GM21447 (cell line): ENCODE results near the gene RNASEH2B.

ENCODE experiments used
- ATAC-seq: cut with Tn5 transposase; IDR thresholded peaks from one replicate; pipeline ENCODE4 v1.9.1; 2021; ENCODE audit not compliant: unreplicated experiment

RNASEH2B gene, protein sequence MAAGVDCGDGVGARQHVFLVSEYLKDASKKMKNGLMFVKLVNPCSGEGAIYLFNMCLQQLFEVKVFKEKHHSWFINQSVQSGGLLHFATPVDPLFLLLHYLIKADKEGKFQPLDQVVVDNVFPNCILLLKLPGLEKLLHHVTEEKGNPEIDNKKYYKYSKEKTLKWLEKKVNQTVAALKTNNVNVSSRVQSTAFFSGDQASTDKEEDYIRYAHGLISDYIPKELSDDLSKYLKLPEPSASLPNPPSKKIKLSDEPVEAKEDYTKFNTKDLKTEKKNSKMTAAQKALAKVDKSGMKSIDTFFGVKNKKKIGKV

DNA sequence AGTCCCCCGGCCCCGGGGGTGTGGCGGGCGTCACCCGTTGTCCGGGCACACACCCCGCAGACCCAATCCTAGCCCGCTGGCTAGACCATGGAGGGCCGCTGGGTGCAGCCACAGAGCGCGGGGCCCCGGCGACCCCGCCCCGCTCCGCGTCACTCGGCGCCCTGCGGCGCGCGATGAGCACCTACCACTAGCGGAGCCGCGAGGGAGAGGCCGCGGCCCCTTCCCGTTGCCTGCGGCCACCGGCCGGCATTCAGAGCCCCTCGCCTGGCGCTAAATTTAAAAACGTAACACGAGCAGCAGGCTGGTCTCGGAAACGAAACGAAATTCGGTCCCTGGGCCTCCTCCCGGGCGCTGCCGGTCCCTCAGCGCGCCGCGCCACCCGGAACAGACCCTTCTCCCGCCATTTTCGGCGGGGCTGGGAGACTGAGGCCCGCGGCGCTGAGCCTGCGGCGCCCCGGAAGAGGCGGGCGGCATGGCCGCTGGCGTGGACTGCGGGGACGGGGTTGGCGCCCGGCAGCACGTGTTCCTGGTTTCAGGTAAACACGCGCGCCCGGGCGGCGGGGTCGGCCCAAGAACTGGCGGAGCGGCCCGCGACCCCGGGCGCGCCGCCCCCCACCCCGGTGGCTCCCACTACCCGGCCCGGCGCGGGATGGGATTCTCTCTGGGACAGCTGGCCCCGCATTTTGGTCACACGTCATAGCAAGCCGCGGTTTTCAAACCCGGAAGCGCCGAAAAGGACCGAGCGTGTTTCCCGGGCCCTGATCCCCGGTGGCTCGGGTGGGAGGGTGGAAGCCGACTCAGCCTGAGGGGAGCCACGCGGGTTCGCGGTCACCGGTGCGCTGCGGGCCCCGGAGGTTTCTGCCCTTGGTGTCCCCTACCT is at the start of gene RNASEH2B:
Gene RNASEH2B (plus strand): TSS at position 187 of the 880 bp plus-strand sequence. CDS start 286 bp downstream, at position 473.
- ATAC-seq: peak; percentile 59

DNA sequence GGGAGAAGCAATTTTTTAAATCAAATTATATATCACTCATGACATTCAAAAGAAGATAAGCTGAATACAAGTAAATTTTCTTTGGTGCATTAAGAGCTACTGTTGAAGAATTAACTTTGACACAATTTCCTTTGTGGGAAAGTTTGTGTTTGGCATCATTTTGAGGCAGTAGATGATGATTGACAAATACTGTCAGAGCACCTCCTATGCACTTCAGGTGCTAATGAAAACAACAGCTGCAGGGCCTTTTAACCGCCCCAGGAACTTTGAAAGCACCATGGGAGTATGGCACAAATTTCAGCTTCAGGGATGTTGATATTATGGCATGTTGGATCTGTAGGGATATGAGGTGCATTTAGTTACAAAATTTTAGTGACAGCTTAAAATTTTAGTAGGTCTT is 45.1 kb upstream of the RNASEH2B start:
- no peak for ATAC-seq

DNA sequence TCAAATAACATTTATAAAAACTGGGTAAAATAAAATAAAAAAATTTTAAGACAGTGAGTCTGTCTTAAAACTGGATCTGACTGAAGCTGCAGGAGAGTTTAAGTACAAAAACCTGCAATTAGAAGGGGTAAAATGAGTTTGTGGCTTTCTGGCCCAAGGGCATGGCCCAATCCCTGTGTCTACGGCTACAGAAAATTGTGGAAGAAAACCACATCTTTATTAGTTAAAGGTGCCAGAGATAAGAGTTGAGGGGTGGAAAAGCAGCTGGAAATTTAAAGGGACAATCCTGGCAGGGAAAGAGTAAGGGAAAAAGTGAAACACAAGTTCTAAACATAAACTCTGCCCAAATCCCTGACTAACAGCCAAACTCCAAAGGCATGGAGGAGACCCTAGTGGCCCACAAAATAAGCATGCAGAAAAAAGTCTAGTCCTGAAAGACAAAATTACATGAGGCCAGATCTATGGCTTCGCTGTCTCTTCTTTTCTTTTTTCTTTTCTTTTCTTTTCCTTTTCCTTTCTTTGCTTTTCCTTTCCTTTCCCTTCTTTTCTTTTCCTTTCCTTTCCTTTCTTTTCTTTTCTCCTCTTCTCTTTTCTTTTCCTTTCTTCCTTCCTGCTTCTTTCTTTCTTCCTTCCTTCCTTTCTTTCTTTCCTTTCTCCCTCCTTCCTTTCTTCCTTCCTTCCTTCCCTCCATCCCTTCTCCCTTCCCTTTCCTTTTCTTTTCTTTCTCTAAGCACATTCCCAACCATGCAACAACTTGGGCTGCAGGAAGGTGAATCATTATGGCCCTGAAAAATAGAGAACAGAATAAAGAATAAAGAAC is 42.6 kb upstream of the RNASEH2B start:
- no peak for ATAC-seq

DNA sequence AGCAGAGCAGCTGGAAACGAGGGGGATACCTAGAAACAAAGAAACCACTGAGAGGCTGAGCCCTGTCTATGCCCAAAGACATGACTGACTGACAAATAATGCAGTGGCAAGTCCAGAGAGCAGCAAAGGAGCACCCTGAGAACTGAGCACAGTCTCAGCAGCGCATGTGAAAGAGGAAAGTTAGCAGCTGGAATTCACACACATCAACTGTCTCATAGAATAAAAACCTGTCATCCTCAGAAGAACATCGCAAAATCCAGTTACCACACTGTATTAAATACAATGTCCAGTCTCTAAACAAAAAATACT is 42.0 kb upstream of the RNASEH2B start:
- ATAC-seq: no peak

DNA sequence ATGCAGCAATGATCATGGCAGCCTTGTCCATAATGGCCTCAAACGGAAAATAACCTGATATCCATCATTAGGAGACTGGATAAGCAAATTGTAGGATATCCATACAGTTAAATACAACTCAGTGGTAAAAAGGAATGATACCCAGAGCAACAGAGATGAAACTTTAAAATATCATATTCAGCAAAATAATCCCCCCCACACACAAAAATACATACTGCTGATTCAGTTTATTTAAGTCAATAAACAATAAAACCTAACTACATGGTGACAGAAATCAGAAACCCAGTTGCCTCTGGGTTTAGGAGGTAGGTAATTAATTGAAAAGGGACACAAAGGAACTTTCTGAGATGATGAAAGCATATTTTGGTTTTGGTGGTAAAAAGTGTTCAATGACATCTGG is 38.2 kb upstream of the RNASEH2B start:
- ATAC-seq: no peak

DNA sequence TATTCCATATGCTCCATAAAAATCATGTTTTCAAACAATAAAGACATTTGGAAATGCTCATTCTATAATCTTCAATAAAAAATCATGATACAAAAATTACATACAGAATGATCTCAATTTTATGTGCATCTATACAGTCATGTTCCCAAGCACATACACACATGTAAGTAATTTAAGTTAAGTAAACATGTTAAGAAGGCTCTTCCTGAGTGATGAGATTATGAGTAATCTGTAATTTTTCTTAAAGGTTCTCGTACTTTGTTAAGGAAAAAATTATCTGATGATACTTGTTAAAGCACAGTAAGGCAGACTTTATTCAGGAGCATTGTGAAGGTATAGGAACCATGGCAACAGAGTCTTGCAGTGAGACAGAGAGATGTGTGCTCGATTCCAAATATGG is 36.1 kb upstream of the RNASEH2B start:
- no peak for ATAC-seq

DNA sequence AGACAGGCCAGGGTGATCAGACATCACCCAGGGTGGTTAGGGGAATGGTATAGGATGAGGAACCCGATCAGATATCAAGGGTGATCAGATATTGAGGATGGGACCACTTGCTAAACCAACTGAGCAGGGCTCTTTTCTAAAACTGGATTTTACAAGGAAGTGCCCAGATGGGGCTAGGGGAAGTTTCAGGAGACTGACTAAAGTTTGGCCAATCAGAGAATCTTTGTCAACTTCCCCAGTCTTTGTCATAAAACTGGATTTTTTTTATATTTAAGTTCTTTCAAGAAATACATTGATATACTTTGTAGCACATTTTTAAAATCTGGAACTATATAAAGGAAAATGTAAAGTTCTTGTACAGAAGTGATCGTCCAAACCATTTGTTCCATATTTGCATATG is 35.6 kb upstream of the RNASEH2B start:
- ATAC-seq: no peak

DNA sequence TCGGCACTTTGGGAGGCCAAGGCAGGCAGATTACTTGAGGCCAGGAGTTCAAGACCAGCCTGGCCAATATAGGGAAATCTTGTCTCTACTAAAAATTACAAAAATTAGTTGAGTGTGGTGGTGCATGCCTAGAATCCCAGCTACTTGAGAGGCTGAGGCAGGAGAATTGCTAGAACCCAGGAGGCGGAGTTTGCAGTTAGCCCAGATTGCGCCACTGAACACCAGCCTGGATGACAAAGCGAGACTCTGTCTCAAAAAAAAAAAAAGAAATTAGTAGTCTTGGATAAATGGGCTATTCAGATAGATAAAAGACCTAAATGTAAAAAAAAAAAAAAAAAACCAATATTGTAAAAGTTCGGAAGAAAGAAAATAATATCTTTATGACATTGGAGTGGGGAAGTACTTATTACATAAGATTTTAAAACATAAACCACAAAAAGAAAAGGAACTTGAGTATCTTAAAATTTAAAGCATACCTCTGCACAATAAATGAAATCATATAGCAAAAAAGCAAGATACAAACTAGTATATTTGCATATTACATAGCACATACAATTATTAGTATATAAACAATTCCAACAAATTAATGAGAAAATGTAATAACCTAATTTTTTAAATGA is 26.7 kb upstream of the RNASEH2B start:
- ATAC-seq: no peak

DNA sequence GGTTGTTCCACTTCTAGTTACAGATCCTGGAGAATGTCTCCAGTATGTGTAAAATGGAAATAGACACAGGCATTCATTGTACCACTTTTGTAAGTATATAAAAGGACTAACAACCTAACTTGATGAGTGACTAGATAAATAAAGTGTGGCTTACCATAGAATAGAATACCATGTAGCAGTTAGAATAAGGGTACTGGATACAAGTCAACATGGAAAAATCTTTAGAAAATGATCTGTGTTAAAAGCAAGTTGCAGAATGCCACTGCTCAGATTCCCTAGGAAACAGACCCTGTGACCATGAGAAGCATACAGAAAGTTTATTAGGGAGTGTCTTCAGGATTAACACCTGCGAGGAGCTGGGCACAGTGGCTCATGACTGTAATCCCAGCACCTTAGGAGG is 25.9 kb upstream of the RNASEH2B start:
- no peak for ATAC-seq

DNA sequence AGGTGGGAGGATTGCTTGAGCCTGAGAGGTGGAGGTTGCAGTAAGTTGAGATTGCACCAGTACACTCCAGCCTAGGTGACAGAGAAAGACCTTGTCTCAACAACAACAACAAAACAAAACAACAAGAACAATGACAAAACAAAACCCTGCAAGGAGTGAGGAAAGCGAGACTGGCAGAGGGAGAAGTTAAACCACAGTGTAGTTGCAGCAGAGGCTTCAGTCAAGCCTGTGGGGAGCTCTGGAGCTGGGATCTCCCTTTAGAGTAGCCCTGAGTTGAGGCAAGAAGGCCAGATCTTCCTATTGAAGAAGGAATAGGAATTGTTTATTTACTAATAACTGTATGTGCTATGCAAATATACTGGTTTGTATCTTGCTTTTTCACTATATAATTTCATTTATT is 25.3 kb upstream of the RNASEH2B start:
- ATAC-seq: no peak

DNA sequence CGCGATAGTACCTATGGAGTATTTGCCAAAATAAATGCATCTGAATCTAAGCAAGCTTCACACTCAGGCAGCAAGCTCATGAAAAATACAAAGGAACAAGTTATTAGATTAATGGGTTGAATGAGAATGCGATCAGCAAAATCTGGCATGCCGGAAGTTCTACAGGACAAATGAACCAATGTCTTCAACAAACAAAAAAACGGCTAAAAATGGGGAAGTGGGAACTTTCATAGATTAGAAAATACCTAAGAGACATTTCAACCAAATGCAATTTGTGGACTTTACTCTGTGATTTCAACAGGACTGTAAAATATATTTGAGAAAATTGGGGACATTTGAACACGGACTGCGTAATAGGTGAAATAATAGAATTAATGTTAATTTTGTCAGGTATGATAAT is 22.4 kb upstream of the RNASEH2B start:
- no peak for ATAC-seq

DNA sequence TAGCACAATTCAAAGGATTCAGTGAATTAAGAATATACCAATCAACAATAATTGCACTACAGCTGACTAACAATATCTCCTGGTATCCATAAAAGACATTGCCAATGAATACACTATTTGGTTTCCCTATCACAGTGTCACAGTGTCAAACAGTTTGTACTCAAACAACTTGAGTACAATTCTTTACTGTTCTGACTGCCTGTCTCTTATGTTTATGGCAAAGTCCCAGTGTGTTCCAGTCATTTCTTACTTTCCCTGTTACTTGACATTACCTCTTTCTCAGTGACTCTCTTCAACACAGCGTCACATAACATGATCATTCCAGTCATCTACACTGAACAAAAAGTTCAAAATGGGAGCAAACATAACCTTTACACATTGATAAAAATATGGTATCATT is 21.2 kb upstream of the RNASEH2B start:
- no peak for ATAC-seq

DNA sequence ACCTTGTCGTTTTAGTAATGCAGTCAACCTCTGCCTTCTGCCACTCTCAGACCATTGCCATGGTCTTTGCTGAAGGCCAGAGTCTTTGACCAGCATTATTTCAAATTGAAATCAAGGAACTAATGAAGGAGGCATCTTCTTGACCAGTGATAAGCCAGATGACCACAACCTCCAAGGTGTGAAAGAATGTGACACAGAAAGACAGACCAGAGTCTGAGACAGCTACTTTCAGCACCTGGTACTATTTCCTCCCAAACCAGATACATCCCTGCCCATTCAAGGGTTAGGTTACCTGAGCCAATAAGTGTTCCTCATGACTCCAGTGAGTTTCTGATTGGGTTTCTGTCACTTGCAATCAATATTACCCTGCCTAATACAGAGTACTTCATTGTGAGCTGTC is 20.3 kb upstream of the RNASEH2B start:
- ATAC-seq: no peak

DNA sequence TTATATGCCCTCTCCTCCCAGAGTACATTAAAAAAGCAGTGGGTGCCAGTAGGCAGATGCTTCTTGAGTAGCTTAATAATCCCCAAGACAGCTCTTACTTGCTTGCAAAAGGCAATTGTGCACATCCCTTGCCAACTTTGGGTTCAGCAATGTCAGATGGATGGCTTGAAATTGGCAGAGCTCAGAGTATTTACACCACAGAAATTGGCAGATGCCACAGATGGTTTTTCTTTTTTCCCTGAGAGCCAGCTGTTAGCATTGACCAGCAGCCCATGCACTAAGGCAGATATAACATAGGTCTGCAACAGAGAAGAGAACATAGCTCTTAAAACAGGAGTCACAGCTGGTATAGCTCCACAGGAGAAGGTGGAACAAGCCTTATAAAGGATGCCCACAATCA is 18.4 kb upstream of the RNASEH2B start:
- no peak for ATAC-seq

DNA sequence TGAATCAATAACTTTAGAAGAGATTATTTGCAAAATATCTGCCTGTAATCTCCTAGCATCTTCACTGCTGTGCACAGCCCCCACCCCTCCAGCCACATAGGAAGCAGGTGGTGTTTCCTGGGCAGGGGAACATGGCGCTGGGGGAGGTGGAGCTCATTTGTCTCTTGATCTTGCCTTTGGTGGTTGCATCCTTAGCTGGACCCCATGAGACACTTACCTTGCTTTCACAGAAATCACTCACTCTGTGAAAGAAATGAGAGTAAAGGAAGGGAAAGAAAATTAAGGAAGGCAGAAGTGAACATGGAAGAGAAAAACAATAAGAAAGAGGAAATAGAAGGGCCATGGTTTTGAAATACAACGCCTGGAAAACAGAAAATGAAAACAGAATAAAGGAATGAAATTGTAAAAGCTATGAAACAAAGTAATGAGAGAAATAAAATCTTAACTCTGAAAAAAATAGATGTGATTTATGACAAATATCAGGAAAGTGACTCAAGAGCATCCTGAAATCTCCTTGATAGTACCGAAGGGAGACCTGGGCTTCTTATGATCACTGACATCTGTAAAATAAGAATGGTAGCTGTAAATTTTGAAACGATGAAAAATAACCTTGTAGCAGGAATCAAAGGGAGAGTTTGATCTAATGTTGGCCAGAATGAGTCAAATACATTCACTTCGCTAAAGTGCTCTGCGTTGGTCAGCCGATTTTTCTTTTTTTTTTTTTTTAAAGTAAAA is 17.2 kb upstream of the RNASEH2B start:
- ATAC-seq: peak; percentile 41

DNA sequence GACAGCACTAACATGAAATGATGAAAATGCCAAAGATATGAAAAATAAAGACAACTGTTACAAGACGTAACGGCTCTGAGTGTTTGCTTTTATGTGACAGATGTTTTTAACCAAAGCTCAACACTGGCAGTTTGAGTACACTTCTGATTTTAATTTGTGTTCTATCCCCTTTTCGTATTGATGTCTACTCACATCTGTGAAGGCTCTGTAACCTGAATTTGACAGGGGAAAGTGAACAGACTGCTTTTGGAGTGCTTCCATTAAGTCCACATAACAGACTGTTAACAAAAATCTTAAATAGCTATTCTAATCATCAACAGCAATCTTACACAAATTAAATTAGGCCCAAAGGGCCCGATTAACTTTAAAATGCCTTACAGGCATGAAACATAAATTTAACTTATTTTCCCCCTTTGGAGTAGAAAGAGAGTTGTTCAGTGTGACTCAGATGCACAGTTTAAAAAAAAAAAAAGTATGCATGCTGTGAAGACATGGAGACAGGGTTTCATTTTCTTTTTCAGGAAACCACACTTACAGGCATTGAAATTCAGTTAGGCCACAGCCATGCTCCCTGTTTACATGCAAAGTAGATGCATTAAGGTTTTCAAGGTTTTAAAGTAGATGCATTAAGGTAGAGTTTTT is 16.3 kb upstream of the RNASEH2B start:
- ATAC-seq: peak; percentile 86

DNA sequence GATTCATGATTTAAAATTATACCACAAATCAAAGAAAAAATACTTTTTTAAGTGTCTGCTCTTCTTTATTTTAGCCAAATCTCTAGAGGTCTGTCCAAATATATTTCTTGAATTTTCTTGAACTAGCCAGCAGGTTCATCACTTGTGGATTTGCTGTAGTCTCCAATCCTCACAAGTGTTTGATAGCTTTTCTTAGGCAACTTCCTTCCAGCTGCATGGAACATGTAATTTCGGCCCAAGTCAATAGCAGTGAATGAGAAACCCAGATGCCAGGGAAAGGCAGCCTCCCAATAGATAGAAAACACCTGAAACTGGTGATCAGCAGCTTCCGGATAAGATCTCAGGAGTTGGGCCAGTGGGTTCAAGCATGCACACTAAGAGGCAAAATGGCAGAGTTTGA is 15.6 kb upstream of the RNASEH2B start:
- ATAC-seq: no peak

DNA sequence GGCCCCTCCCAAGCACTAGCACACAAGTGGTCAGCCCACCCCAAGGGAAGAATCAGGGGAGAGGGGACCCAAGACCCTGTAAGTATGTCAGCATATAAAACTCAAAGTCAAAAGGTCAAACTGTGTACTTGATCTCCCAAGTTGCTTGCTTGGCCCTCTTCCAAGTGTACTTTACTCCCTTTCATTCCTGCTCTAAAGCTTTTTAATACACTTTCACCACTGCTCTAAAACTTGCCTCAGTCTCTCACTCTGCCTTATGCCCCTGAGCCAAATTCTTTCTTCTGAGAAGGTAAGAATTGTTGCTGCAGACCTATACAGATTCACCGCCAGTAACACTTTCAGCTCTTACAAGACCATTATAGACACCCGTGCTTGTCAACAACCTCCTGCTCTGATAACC is 15.1 kb upstream of the RNASEH2B start:
- ATAC-seq: no peak

DNA sequence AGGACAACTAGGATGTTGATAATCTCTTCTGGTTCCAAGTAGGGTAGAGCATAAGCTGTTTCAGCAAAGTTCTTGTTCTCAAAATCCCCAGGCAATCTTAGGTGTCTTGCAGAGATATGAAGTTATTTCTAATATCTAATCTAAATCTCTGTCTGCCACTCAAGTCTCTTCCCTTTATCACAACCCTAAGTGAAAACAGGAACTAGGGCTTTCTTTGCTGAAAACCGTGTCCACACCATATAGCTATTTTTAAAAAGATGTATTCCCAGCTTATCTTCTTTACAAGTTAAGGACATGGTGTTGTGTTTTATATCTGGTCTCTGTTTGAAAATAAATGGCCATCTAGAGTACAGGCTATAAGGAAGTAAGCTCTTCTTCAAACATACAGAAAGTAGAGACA is 11.3 kb upstream of the RNASEH2B start:
- ATAC-seq: no peak

DNA sequence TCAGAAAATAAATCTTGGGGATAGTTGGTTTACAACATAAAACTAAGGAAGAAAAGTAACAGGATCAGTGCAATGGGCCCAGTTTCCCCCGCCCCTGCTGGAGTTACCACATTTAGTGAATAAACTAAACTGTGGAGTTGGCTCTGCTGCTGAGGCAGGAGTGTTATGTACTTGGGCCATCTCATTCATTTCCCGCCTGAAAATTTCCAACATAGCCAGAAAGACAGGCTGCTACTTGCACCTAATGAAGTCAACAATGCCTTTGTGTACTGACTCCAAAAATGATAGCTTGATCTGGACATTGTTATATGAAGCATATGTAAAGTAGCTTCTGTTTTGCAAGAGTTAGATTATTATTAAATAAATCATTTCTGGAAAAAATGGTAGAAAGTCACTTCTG is 7.9 kb upstream of the RNASEH2B start:
- no peak for ATAC-seq
